Muscle of arm (tissue), 14 donors: ENCODE data around the gene NRSN2. TPM values are rescaled to one million over a fixed set of nuclear protein-coding genes. Genes with fewer than 3 reads are reported as not detected.
A peak's percentile ranks its signal among the peaks of the same experiment; 100 is the strongest.

Experiments
- DNase-seq: peaks from one replicate; pipeline ENCODE4 v3.0.0-alpha.2; 2013
- long read RNA-seq, 11 donors: transcript quantifications; one replicate each; lab custom pipeline, GENCODE V29; 2026
- polyA plus RNA-seq, 12 donors: library from polyadenylated mRNA; unstranded; fragments of 120-200 nt; gene quantifications; one replicate each; pipeline ENCODE4 v1.2.1, GENCODE V29; 2013; ENCODE audit not compliant: insufficient read length in 12 of 12

NRSN2 gene
- polyA plus RNA-seq = 10 to 100 TPM in 11 of 12 donors, not detected in 1; 20.7 to 30.9 (median 24.9) TPM
- long read RNA-seq, donor 1, transcript NRSN2-202 (4 exons, 2,088 nt) = major isoform, 7 of 16 reads
- long read RNA-seq, donor 1, partial matches to known transcripts = 8 of 16 reads
- long read RNA-seq, donor 1, other reads (novel, unspliced or antisense) = 0 of 16 reads
- long read RNA-seq, donor 2, transcript NRSN2-202 (4 exons, 2,088 nt) = major isoform, 6 of 9 reads
- long read RNA-seq, donor 2, partial matches to known transcripts = 0 of 9 reads
- long read RNA-seq, donor 2, other reads (novel, unspliced or antisense) = 0 of 9 reads
- long read RNA-seq, donor 3, transcript NRSN2-202 (4 exons, 2,088 nt) = major isoform, 6 of 9 reads
- long read RNA-seq, donor 3, partial matches to known transcripts = 0 of 9 reads
- long read RNA-seq, donor 3, other reads (novel, unspliced or antisense) = 0 of 9 reads
- long read RNA-seq, donor 4, transcript NRSN2-202 (4 exons, 2,088 nt) = major isoform, 5 of 6 reads
- long read RNA-seq, donor 4, partial matches to known transcripts = 0 of 6 reads
- long read RNA-seq, donor 4, other reads (novel, unspliced or antisense) = 0 of 6 reads
- long read RNA-seq, donor 5, transcript NRSN2-202 (4 exons, 2,088 nt) = major isoform, 8 of 10 reads
- long read RNA-seq, donor 5, partial matches to known transcripts = 0 of 10 reads
- long read RNA-seq, donor 5, other reads (novel, unspliced or antisense) = 0 of 10 reads
- long read RNA-seq, donor 6, transcript NRSN2-202 (4 exons, 2,088 nt) = major isoform, 6 of 9 reads
- long read RNA-seq, donor 6, partial matches to known transcripts = 0 of 9 reads
- long read RNA-seq, donor 6, other reads (novel, unspliced or antisense) = 0 of 9 reads
- long read RNA-seq, donor 7, transcript NRSN2-202 (4 exons, 2,088 nt) = major isoform, 5 of 7 reads
- long read RNA-seq, donor 7, partial matches to known transcripts = 0 of 7 reads
- long read RNA-seq, donor 7, other reads (novel, unspliced or antisense) = 0 of 7 reads
- long read RNA-seq, donor 8, transcript NRSN2-202 (4 exons, 2,088 nt) = major isoform, 7 of 9 reads
- long read RNA-seq, donor 8, partial matches to known transcripts = 0 of 9 reads
- long read RNA-seq, donor 8, other reads (novel, unspliced or antisense) = 0 of 9 reads
- long read RNA-seq, donor 9, transcript NRSN2-202 (4 exons, 2,088 nt) = major isoform, 5 of 5 reads
- long read RNA-seq, donor 9, partial matches to known transcripts = 0 of 5 reads
- long read RNA-seq, donor 9, other reads (novel, unspliced or antisense) = 0 of 5 reads
- long read RNA-seq, donor 10, transcript NRSN2-202 (4 exons, 2,088 nt) = major isoform, 7 of 9 reads
- long read RNA-seq, donor 10, partial matches to known transcripts = 0 of 9 reads
- long read RNA-seq, donor 10, other reads (novel, unspliced or antisense) = 0 of 9 reads
- long read RNA-seq, donor 11, partial matches to known transcripts = 0 of 7 reads
- long read RNA-seq, donor 11, other reads (novel, unspliced or antisense) = 0 of 7 reads

GRCh38 chr20:346640-347316 lies at the start of gene NRSN2:
Gene NRSN2 (plus strand): TSS chr20:347111. CDS start chr20:349644, 2,533 bp downstream.
- DNase-seq = peak; percentile 74

- DNase-seq = peak; percentile 77
Measured at GRCh38 chr20:297925-298775, 48.8 kb upstream of the NRSN2 start.

GRCh38 chr20:298776-299391 lies 48.0 kb upstream of the NRSN2 start:
- DNase-seq = no peak

GRCh38 chr20:300345-300990 lies 46.4 kb upstream of the NRSN2 start:
- peak; percentile 42 for DNase-seq

- no peak for DNase-seq
Measured at GRCh38 chr20:301886-302848, 44.7 kb upstream of the NRSN2 start.

GRCh38 chr20:305745-306144 lies 41.2 kb upstream of the NRSN2 start:
- DNase-seq = no peak

- DNase-seq = no peak
Measured at GRCh38 chr20:308427-309038, 38.4 kb upstream of the NRSN2 start.

GRCh38 chr20:309306-309840 lies 37.5 kb upstream of the NRSN2 start:
- no peak for DNase-seq

- peak; percentile 99 for DNase-seq
Measured at GRCh38 chr20:309841-310644, 36.9 kb upstream of the NRSN2 start.

- DNase-seq = no peak
Measured at GRCh38 chr20:310645-311044, 36.3 kb upstream of the NRSN2 start.

GRCh38 chr20:311609-312008 lies 35.3 kb upstream of the NRSN2 start:
- no peak for DNase-seq

- DNase-seq = no peak
Measured at GRCh38 chr20:312067-312466, 34.8 kb upstream of the NRSN2 start.

GRCh38 chr20:312866-313265 lies 34.0 kb upstream of the NRSN2 start:
- no peak for DNase-seq

GRCh38 chr20:313402-313801 lies 33.5 kb upstream of the NRSN2 start:
- no peak for DNase-seq

GRCh38 chr20:313948-314347 lies 33.0 kb upstream of the NRSN2 start:
- no peak for DNase-seq
